DND-41 (cell line): ENCODE results near the gene C14orf180.

Experiments used
- ATAC-seq: fragments of 200-7000 bp; cut with Tn5 transposase; 3 replicates; pipeline ENCODE4 v1.9.1; 2021; ENCODE audit warnings: low read depth; ENCODE audit not compliant: insufficient read depth
- DNase-seq: peaks from one replicate; pipeline ENCODE4 v3.0.0-alpha.2; 2020
- H2AFZ ChIP-seq: 2 replicates; pipeline ENCODE4 v1.6.0; 2012; ENCODE audit warnings: low read depth, low read length
- H3K27ac ChIP-seq: 2 replicates; pipeline ENCODE4 v1.5.1; 2012; ENCODE audit warnings: low read length, inconsistent platforms
- H3K27me3 ChIP-seq: fragments of 200-600 bp; sonication (generic); 2 replicates; pipeline ENCODE4 v1.6.0; 2012; ENCODE audit warnings: low read length, mild to moderate bottlenecking, inconsistent platforms; ENCODE audit not compliant: insufficient read depth, poor library complexity
- H3K36me3 ChIP-seq: 2 replicates; pipeline ENCODE4 v1.5.1; 2012; ENCODE audit warnings: low read length, inconsistent platforms; ENCODE audit not compliant: insufficient read depth
- H3K4me1 ChIP-seq: 2 replicates; pipeline ENCODE4 v1.5.1; 2012; ENCODE audit warnings: mild to moderate bottlenecking, low read length; ENCODE audit not compliant: insufficient read depth
- H3K4me2 ChIP-seq: 2 replicates; pipeline ENCODE4 v1.6.0; 2012; ENCODE audit warnings: mild to moderate bottlenecking, moderate library complexity, low read length, inconsistent platforms; ENCODE audit not compliant: insufficient read depth
- H3K4me3 ChIP-seq, 2 experiments: fragments of 200-600 bp in 1 of 2; shearing (Covaris generic) in 1 of 2; 2 replicates each; pipeline ENCODE4 v1.5.1; 2012 to 2016; ENCODE audit warnings: inconsistent platforms in 2 of 2, low read length in 2 of 2, mild to moderate bottlenecking in 2 of 2, low read depth in 1 of 2, moderate library complexity in 1 of 2
- H3K79me2 ChIP-seq: 2 replicates; pipeline ENCODE4 v1.6.0; 2012; ENCODE audit warnings: low read length, inconsistent platforms; ENCODE audit not compliant: insufficient read depth
- H3K9ac ChIP-seq: 2 replicates; pipeline ENCODE4 v1.6.0; 2012; ENCODE audit warnings: low read depth, mild to moderate bottlenecking, inconsistent platforms, low read length, moderate library complexity
- H3K9me3 ChIP-seq: 2 replicates; pipeline ENCODE4 v1.5.1; 2012; ENCODE audit warnings: low read length, moderate library complexity, mild to moderate bottlenecking, inconsistent platforms; ENCODE audit not compliant: insufficient read depth, severe bottlenecking
- H4K20me1 ChIP-seq: 2 replicates; pipeline ENCODE4 v1.6.0; 2012; ENCODE audit warnings: low read length; ENCODE audit not compliant: insufficient read depth
- EZH2 ChIP-seq: IDR thresholded peaks from 3 replicates; pipeline ENCODE4 v1.6.1; 2012; ENCODE audit warnings: borderline replicate concordance, low read depth, mild to moderate bottlenecking, moderate library complexity, low read length, inconsistent platforms; ENCODE audit not compliant: severe bottlenecking
- TF ChIP-seq, protein P1 (sequence below): IDR thresholded peaks from 2 replicates; pipeline ENCODE4 v1.5.1; 2012; ENCODE audit warnings: borderline replicate concordance, low read length, moderate library complexity, mild to moderate bottlenecking; ENCODE audit not compliant: poor library complexity, severe bottlenecking; ENCODE audit errors: extremely low read depth

C14orf180 gene

GRCh38 chr14:104604458-104605449 is 25.2 kb downstream of the C14orf180 start, which contains the start of gene TMEM179:
TMEM179 (minus strand) TSS chr14:104604772; CDS start chr14:104604741, 31 bp downstream.
- Histone ChIP-seq H4K20me1 (no peaks in the 10 kb centered on the region; the same call in 1 of the 2 replicates), H3K79me2 (no peaks in the 10 kb centered on the region), H3K36me3 (no peaks in the 10 kb centered on the region), H3K9ac (no peak within 1 kb of the TSS), H3K27me3 (peaks cover 6% of the 10 kb centered on the region), H2AFZ (no peak within 1 kb of the TSS), H3K4me3 (no peak within 1 kb of the TSS), H3K27ac (no peak within 1 kb of the TSS), H3K4me1 (no peaks in the 10 kb centered on the region), H3K9me3 (no peaks in the 10 kb centered on the region), H3K4me2 (no peak within 1 kb of the TSS)
- DNase-seq (no peak), ATAC-seq (no peak)
- TF ChIP-seq, protein P1, sequence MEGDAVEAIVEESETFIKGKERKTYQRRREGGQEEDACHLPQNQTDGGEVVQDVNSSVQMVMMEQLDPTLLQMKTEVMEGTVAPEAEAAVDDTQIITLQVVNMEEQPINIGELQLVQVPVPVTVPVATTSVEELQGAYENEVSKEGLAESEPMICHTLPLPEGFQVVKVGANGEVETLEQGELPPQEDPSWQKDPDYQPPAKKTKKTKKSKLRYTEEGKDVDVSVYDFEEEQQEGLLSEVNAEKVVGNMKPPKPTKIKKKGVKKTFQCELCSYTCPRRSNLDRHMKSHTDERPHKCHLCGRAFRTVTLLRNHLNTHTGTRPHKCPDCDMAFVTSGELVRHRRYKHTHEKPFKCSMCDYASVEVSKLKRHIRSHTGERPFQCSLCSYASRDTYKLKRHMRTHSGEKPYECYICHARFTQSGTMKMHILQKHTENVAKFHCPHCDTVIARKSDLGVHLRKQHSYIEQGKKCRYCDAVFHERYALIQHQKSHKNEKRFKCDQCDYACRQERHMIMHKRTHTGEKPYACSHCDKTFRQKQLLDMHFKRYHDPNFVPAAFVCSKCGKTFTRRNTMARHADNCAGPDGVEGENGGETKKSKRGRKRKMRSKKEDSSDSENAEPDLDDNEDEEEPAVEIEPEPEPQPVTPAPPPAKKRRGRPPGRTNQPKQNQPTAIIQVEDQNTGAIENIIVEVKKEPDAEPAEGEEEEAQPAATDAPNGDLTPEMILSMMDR: no peak
- no peak for TF ChIP-seq EZH2

DNA sequence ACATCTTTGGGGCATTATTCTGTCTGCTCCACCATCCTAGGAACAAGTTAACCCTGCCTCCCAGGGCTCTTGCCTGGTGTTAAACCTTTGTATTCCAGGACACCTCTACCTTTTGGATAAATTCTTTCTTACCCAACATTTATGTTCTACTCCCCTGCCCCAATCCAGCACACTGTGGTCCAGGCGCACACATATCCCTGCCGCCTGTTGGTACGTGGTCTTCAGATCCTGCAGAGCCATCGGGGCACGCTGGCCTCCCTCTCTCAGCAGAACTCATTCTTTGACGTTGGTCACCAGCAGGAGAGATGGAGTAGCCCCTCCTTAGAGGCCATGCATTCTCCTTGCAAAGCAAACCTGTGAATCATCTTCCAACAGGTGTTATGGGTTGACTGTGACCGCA is 30.1 kb downstream of the C14orf180 start:
- Histone ChIP-seq H3K27ac (no peak overlapping the region), H3K4me2 (no peak overlapping the region), H3K4me3 (no peak overlapping the region), H4K20me1 (no peaks in the 10 kb centered on the region), H2AFZ (no peak overlapping the region), H3K79me2 (no peaks in the 10 kb centered on the region), H3K27me3 (peaks cover 7% of the 10 kb centered on the region), H3K4me1 (no peaks in the 10 kb centered on the region), H3K36me3 (no peaks in the 10 kb centered on the region), H3K9ac (no peak overlapping the region), H3K9me3 (no peaks in the 10 kb centered on the region)
- ATAC-seq (no peak), DNase-seq (no peak)
- TF ChIP-seq, protein P1: no peak
- TF ChIP-seq EZH2: no peak

DNA sequence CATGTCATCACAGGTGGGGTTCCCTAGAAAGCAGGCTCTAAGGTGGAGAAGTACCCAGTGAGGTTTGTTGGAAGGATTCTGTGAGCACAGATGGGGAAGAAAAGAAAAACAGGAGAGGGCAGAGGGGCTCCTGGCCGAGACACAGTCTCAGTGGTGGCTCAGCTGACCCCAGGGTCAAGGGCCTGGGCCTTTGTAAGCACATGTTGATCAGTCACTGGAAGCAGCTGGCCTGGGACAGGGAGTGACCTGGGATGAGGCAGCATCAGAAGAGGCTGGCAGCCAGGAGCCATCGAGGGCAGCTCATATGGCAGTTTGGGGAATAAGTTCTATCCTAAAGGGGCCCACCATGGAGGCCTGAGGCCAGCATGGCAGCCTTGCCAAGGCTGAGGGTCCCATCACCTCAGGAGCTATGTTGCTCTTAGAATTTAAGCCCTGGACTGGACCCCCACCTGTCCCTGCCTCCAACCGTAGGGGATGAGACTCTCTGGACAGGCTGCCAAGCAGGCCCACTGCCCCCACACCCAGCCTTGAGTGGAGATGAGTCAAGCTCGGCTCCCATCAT is 31.3 kb downstream of the C14orf180 start:
- ATAC-seq: no peak
- H3K36me3 ChIP-seq: no peaks in the 10 kb centered on the region

More for the DNA sequence above, 31.3 kb downstream of the C14orf180 start:
- DNase-seq: no peak
- Histone ChIP-seq H3K27me3 (peaks cover 7% of the 10 kb centered on the region), H3K9ac (no peak overlapping the region), H3K4me1 (no peaks in the 10 kb centered on the region), H4K20me1 (no peaks in the 10 kb centered on the region), H3K27ac (no peak overlapping the region), H3K79me2 (no peaks in the 10 kb centered on the region), H3K4me3 (no peak overlapping the region), H3K4me2 (no peak overlapping the region), H3K9me3 (no peaks in the 10 kb centered on the region), H2AFZ (no peak overlapping the region)
- TF ChIP-seq, protein P1: no peak
- no peak for TF ChIP-seq EZH2
